GM21528 (cell line): ENCODE measurements around the gene SPACDR.

Experiments
- ATAC-seq: cut with Tn5 transposase; IDR thresholded peaks from one replicate; pipeline ENCODE4 v1.9.1; 2021; ENCODE audit warnings: mild to moderate bottlenecking, moderate library complexity; ENCODE audit not compliant: unreplicated experiment, low FRiP score

Gene SPACDR

DNA sequence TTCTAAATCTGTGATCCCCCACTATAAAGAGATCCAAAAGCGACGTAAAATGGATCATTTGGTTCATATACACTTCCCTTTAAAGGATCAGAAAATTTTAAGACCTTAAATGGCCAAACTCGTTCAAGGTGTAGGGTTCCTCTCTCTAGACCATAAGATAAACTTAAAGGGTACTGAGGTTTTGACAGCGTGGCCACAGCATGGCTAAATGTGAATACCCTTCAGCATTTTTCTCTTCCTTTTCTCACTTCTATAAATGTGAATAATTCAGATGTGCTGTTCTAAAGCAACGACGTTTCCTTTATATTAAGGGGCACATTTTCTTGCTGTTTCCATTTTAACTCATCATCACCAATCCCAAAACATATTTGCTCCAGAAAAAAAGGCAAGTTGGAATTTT lies 40.7 kb downstream of the SPACDR start:
- no peak for ATAC-seq

DNA sequence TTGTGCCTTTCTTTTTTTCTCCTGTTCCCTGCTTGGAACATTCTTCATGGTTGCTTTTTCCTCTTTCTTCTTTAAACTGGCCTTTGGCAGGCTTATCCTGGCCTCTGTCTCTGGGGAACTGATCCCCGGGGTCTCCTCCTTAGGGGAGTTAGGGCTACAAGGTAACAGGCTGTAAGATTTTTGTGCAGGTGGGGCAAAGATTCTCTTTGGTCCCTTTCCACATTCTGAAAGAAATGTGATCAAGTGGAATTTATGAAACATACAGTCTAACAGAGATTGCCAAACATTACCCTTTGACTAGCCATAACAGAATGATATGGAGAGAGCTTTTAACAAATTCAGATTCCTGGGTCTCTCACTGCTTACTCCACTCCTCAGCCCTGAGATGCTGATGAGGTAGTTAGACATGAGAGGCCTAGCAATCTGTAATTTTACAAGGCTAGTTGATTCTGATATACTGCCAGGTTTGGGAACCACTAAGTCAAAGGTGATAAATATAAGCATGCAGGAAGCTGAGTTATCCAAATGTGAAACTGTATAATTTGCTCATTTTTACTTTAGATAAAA lies 44.3 kb downstream of the SPACDR start:
- ATAC-seq = no peak

DNA sequence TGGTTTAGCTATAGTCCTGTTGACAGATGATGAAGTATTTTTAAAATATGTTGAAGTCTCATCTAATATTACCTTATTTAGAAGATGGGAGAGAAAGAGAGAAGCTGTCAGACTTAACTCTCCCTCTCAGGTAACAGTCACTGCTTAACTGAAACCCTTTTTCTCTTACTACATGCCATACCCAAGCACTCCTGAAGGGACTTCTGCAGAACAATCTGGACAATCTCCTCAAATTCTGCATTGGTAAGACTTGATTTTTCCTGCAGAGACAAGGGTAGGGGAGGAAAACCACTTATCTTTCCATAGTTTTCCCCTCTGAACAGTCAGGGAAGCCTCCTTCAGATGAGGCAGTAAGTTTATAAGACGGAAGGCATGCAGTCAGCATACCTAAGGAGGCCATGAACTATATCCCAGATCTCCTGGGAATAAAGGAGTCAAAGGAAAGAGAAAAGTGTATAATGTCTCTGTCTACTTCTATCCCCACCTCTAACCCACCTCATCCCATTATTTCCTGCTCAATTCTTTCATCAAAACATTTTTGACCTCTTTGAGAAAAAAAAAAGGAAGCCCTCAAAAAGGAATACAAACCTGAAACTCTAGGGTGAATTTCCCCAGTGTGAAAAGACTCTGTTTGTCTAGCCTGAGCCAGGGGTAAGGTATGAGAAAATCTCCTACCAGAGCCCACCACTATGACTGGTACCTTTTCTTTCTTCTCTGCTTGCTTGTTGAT lies 45.0 kb downstream of the SPACDR start:
- no peak for ATAC-seq

DNA sequence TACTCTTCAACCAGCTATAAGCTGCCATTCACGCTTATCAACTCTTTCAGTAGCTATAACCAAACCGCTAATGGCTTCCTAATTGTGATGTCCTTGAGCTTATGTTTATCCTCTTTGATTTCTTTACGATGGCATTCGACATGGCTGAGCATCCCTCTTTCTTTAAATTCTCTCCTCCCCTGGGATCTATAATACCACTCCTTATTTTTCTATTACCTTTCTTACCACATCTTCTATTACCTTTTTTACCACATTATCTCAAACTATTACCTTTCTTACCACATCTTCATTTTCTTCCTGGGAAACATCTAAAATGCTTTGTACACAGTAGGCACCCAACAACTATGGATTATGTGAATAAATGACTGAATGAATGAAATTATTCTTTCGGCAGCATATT lies 48.6 kb downstream of the SPACDR start:
- ATAC-seq = no peak

DNA sequence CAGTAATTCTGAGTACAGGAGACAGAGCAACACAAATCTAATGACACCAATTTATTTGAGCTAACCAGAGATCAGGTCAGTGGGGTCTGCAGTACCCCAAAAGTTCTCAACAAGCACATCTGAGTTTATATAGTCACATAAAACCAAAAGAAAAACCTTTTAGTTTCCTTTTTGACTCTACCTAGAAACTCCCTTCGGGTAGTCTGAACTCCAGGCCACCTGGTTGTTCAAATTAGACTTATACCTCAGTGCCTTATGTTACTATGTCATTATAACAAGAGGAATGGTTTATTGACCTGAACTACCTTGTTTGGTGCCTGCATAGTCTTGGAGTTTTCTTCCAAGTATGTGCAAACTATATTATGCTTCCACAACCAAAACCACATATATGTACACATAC lies 50.2 kb downstream of the SPACDR start:
- no peak for ATAC-seq

DNA sequence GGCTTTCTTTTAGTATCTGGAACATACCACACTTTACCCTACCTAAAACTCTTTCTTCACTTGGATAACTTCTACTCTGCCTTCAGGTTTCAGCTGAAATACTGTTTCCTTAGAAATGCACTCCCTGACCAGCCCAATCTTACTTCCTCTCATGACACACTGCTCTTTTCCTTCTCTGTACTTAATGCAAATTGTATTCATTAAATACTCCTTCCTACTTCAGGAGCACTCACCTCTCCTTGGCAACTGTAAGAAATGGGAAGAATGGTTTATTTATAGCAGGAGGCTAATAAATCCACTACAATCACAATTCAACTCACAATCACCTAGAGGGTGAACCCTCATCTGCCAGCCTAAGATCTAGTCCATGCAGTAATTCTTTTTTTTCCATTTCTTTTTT lies 50.7 kb downstream of the SPACDR start:
- ATAC-seq = no peak

DNA sequence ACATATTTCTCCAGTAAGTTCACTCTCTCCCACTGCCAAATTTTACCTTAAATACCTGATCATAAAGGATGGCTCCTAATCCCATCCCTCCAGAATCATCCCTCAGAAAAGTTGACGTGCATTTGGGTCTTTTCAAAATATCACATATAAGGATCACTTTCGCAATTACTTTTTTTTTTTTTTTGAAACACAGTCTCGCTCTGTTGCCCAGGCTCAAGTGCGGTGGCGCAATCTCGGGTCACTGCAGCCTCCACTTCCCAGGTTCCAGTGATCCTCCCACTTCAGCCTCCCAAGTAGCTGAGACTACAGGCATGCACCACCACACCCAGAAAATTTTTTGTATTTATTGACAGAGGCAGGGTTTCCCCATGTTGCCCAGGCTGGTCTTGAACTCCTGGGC lies 53.0 kb downstream of the SPACDR start:
- ATAC-seq = no peak

DNA sequence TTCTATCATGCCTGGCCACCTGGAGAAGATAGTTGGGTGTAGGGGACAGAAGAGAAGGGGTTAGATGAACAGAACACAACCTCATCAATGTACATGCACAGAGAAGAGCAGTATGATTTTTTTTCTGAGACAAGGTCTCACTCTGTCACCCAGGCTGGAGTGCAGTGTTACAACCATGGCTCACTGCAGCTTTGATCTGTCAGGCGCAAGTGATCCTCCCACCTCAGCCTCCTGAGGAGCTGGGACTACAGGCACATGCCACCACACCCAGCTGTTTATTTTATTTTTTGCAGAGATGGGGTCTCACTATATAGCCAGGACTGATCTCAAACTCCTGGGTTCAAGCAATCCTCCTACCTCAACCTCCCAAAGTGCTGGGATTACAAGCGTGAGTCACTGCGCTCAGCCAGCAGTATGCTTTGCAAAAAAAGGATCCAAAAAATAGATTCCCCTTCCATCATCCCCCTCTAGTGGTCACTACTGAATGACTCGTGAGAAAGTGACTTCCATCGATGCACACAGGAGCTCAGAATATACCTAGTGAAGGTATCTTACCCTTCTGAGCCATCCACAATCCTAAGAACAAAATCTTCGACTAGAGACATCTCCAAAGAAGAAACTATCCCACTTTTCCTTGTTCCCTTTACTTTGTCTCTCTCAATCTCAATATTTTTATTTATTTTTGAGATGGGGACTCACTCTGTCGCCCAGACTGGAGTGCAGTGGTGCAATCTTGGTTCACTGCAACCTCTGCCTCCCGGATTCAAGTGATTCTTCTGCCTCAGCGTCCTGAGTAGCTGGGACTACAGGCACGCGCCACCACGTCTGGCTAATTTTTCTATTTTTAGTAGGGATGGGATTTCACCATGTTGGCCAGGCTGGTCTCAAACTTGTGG lies 56.5 kb downstream of the SPACDR start:
- no peak for ATAC-seq

DNA sequence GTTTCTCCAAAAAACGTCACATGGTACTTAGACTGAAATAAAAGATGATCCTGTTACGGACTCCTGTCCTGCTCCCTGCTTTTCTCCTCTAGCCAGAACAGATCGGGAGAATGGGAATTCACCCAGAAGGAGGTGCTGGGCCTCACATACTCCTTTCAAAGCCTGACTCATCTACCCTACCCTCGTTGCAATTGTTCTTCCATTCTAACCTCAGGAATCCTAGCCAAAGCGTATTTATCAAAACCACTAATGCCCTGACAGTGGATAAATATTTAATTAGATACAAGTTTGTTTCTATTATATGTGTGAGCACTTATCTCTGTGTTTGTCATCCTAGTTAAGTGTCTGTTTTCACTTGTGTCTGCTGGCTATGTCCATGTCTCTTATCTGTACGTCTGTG lies 57.3 kb downstream of the SPACDR start:
- ATAC-seq = no peak
